HCT116 (cell line): Measurements from ENCODE around the gene ACSL3. TPM values are rescaled to one million over a fixed set of nuclear protein-coding genes. Genes with fewer than 3 reads are reported as not detected.

Source experiments
- ATAC-seq: fragments of 200-7000 bp; cut with Tn5 transposase; 2 replicates; pipeline ENCODE4 v1.9.1; 2020; ENCODE audit warnings: mild to moderate bottlenecking, moderate library complexity
- BruUV-seq: library from RNA; stranded (reverse); fragments of 400-500 nt; replicated peaks from 2 replicates; lab custom pipeline; 2021; lab: Mats Ljungman, UMichigan
- CTCF ChIA-PET: fragments of 300-600 bp; sonication (Branson Sonifier 250); formaldehyde crosslinking; loops from one replicate; lab custom pipeline; 2021; ENCODE audit warnings: antibody characterized with exemption; lab: Charles Lee
- POLR2A ChIA-PET: fragments of 300-600, 350-600 bp; sonication (Branson Sonifier 250); formaldehyde crosslinking; loops from one replicate; lab custom pipeline; 2021; ENCODE audit warnings: antibody characterized with exemption; lab: Charles Lee
- RAD21 ChIA-PET, 2 experiments: fragments of 300-600 bp; sonication (Branson Sonifier 250); formaldehyde crosslinking; loops; one replicate each; lab custom pipeline; 2023; ENCODE audit warnings: low total read pairs in 2 of 2; ENCODE audit not compliant: uncharacterized antibody in 2 of 2, unreplicated experiment in 2 of 2, low non-redundant PET in 1 of 2; lab: Charles Lee
- DNase-seq: peaks from one replicate; pipeline ENCODE4 v3.0.0-alpha.2; 2010; ENCODE audit warnings: low read depth, low spot score
- H2AFZ ChIP-seq: fragments of 200-600 bp; shearing (Covaris generic), sonication (generic); 2 replicates; pipeline ENCODE4 v1.6.1; 2017; ENCODE audit warnings: low read depth, mixed run types, mixed read lengths, antibody characterized with exemption, low read length; ENCODE audit not compliant: poor library complexity, severe bottlenecking
- H3K27ac ChIP-seq: 2 replicates; pipeline ENCODE4 v1.5.1; 2012; ENCODE audit warnings: low read depth, low read length
- H3K27me3 ChIP-seq: fragments of 200-600 bp; sonication (generic); 2 replicates; pipeline ENCODE4 v1.6.1; 2016; ENCODE audit warnings: mixed run types, low read length, mixed read lengths; ENCODE audit not compliant: insufficient read depth
- H3K36me3 ChIP-seq, 2 experiments: fragments of 200-500 bp in 1 of 2; fragments of 200-600 bp in 1 of 2; sonication (Bioruptor generic) in 1 of 2; sonication (generic) in 1 of 2; 2 replicates each; pipeline versions ENCODE4 v1.5.1 to v1.6.1; 2014 to 2016; ENCODE audit warnings: low read length in 2 of 2, inconsistent platforms in 1 of 2, mixed read lengths in 1 of 2, mixed run types in 1 of 2; ENCODE audit not compliant: insufficient read depth in 2 of 2, control insufficient read depth in 1 of 2
- H3K4me1 ChIP-seq, 2 experiments: fragments of 200-600 bp in 1 of 2; sonication (generic) in 1 of 2; 2 replicates each; pipeline versions ENCODE4 v1.5.1 to v1.6.1; 2012 to 2017; ENCODE audit warnings: low read length in 2 of 2, inconsistent platforms in 1 of 2, mild to moderate bottlenecking in 1 of 2, mixed read lengths in 1 of 2, mixed run types in 1 of 2, moderate library complexity in 1 of 2; ENCODE audit not compliant: insufficient read depth in 2 of 2, control insufficient read depth in 1 of 2
- H3K4me2 ChIP-seq: fragments of 200-600 bp; sonication (generic); 2 replicates; pipeline ENCODE4 v1.6.1; 2017; ENCODE audit warnings: mixed run types, low read length, mixed read lengths
- H3K4me3 ChIP-seq, 2 experiments: fragments of 200-600 bp in 1 of 2; sonication (generic) in 1 of 2; replicated peaks in 1 of 2; 2 replicates each; pipeline ENCODE4 v1.5.1; 2011 to 2016; ENCODE audit warnings: low read length in 2 of 2, control low read depth in 1 of 2, low read depth in 1 of 2, mild to moderate bottlenecking in 1 of 2, mixed read lengths in 1 of 2, mixed run types in 1 of 2
- H3K79me2 ChIP-seq: fragments of 200-600 bp; sonication (generic); 2 replicates; pipeline ENCODE4 v1.6.1; 2017; ENCODE audit warnings: mild to moderate bottlenecking, mixed run types, low read length, moderate library complexity, mixed read lengths; ENCODE audit not compliant: insufficient read depth
- H3K9ac ChIP-seq: fragments of 200-600 bp; sonication (generic); 2 replicates; pipeline ENCODE4 v1.6.1; 2016; ENCODE audit warnings: low read length, mixed read lengths
- H3K9me2 ChIP-seq: fragments of 200-600 bp; sonication (generic), shearing (Covaris generic); 2 replicates; pipeline ENCODE4 v1.6.1; 2017; ENCODE audit warnings: mixed run types, mild to moderate bottlenecking, moderate library complexity; ENCODE audit not compliant: insufficient read depth
- H3K9me3 ChIP-seq, 2 experiments: fragments of 200-500 bp in 1 of 2; fragments of 200-600 bp in 1 of 2; sonication (Bioruptor generic) in 1 of 2; sonication (generic) in 1 of 2; 2 replicates each; pipeline ENCODE4 v1.6.1; 2014 to 2017; ENCODE audit warnings: low read length in 2 of 2, mixed read lengths in 2 of 2, inconsistent platforms in 1 of 2, low read depth in 1 of 2, mild to moderate bottlenecking in 1 of 2, mixed run types in 1 of 2, moderate library complexity in 1 of 2; ENCODE audit not compliant: control insufficient read depth in 1 of 2, insufficient read depth in 1 of 2
- H4K20me1 ChIP-seq: fragments of 200-600 bp; sonication (generic), shearing (Covaris generic); 2 replicates; pipeline ENCODE4 v1.6.1; 2017; ENCODE audit warnings: mixed run types, mild to moderate bottlenecking, moderate library complexity; ENCODE audit not compliant: insufficient read depth
- CBX3 ChIP-seq: IDR thresholded peaks from 2 replicates; pipeline ENCODE4 v1.6.1; 2012; ENCODE audit warnings: low read depth
- CEBPB ChIP-seq: IDR thresholded peaks from 2 replicates; pipeline ENCODE4 v1.6.1; 2012; ENCODE audit warnings: low read depth
- CTCF ChIP-seq, 3 experiments: fragments of 200-600 bp in 1 of 3; sonication (generic) in 1 of 3; IDR thresholded peaks in 2 of 3; conservative IDR thresholded peaks in 1 of 3; 2 replicates each; pipeline ENCODE4 v1.5.1; 2012 to 2017; ENCODE audit warnings: low read depth in 2 of 3, low read length in 2 of 3, antibody characterized with exemption in 1 of 3, borderline replicate concordance in 1 of 3, control low read depth in 1 of 3, mild to moderate bottlenecking in 1 of 3, mixed read lengths in 1 of 3, mixed run types in 1 of 3, moderate library complexity in 1 of 3; ENCODE audit not compliant: insufficient read depth in 1 of 3
- EGR1 ChIP-seq: IDR thresholded peaks from 2 replicates; pipeline ENCODE4 v1.6.1; 2012; ENCODE audit warnings: low read depth
- ELF1 ChIP-seq: IDR thresholded peaks from 2 replicates; pipeline ENCODE4 v1.6.1; 2012; ENCODE audit warnings: low read depth, borderline replicate concordance
- EZH2 ChIP-seq: fragments of 200-600 bp; sonication (generic); IDR thresholded peaks from 2 replicates; pipeline ENCODE4 v1.6.1; 2017; ENCODE audit warnings: antibody characterized with exemption, mixed run types
- EZH2phosphoT487 ChIP-seq: fragments of 200-600 bp; IDR thresholded peaks from 2 replicates; pipeline ENCODE4 v1.6.1; 2018; ENCODE audit warnings: antibody characterized with exemption, borderline replicate concordance
- FOSL1 ChIP-seq: IDR thresholded peaks from 2 replicates; pipeline ENCODE4 v1.6.1; 2012; ENCODE audit warnings: low read depth
- MAX ChIP-seq: IDR thresholded peaks from 2 replicates; pipeline ENCODE4 v1.6.1; 2012
- RAD21 ChIP-seq: IDR thresholded peaks from 2 replicates; pipeline ENCODE4 v1.6.1; 2012; ENCODE audit warnings: low read depth, mild to moderate bottlenecking
- SIN3A ChIP-seq: IDR thresholded peaks from 2 replicates; pipeline ENCODE4 v1.6.1; 2012; ENCODE audit warnings: low read depth
- intact Hi-C: fragments of 100-400 bp; cut with micrococcal nuclease; formaldehyde crosslinking; loops from 2 replicates; pipeline ENCODE4 v1.10.0; 2022
- total RNA-seq: library from RNA; stranded (reverse); gene quantifications from one replicate; pipeline ENCODE4 v1.2.1, GENCODE V29; 2021; ENCODE audit not compliant: unreplicated experiment

ACSL3 gene
- total RNA-seq, 1 experiment from 2014 or later, result 142 TPM

DNA sequence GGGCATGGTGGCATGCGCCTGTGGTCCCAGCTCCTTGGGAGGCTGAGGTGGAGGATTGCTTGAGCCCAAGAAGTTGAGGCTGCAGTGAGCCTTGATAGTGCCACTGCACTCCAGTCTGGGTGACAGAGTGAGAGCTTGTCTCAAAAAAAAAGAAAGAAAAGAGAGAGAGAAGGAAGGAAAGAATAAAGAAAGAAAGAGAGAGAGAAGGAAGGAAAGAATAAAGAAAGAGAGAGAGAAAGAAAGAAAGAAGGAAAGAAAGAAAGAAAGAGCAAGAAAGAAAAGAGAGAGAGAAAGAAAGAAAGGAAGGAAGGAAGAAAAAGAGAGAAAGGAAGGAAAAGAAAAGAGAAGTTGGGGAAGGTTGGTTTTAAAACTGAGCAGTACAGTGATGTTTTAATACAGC lies 49.0 kb upstream of the ACSL3 start:
- TF ChIP-seq RAD21 (no peak), CBX3 (no peak), EZH2phosphoT487 (no peak), MAX (no peak), ELF1 (no peak), CTCF (IDR thresholded peaks at IDR 0.05 in 2 of 3, conservative IDR thresholded peaks at IDR 0.05 in 1 of 3; ENCODE audit: borderline replicate concordance in 1 of 3, insufficient read depth in 1 of 3, low read depth in 2 of 3, low read length in 2 of 3) (no peak), EZH2 (no peak), CEBPB (no peak), EGR1 (no peak), SIN3A (no peak), FOSL1 (no peak)
- no peak overlapping the region for H3K4me2 ChIP-seq
- no peaks in the 10 kb centered on the region; a peak in 1 of 4 replicates for H3K4me1 ChIP-seq
- RAD21 ChIA-PET, result no interaction called here
- no peaks in the 10 kb centered on the region for H3K36me3 ChIP-seq
- intact Hi-C loops, result no loop called here
- H3K27ac ChIP-seq, result no peak overlapping the region
- DNase-seq (no peak), ATAC-seq (no peak)
- no peaks in the 10 kb centered on the region for H3K79me2 ChIP-seq
- no peaks in the 10 kb centered on the region for H4K20me1 ChIP-seq
- no peak overlapping the region for H2AFZ ChIP-seq
- CTCF ChIA-PET, result no interaction called here
- POLR2A ChIA-PET, result no interaction called here
- no peak overlapping the region for H3K4me3 ChIP-seq
- no peaks in the 10 kb centered on the region for H3K27me3 ChIP-seq
- no peaks in the 10 kb centered on the region for H3K9me3 ChIP-seq
- BruUV-seq, result no TSS peak
- H3K9me2 ChIP-seq, result no peaks in the 10 kb centered on the region
- no peak overlapping the region for H3K9ac ChIP-seq
